ENCODE measurements around the gene FAM174C. TPM values are rescaled to one million over a fixed set of nuclear protein-coding genes. Genes with fewer than 3 reads are reported as not detected.

The FAM174C gene
- total and polyA plus RNA-seq, 7 donors, result 9.0 to 88.8 (median 18.1) TPM

GRCh38 chr19:1251330-1252220 lies 23.8 kb upstream of the FAM174C start:
- peak overlapping the region; percentile 80 for H3K4me3 ChIP-seq
- H3K9me3 ChIP-seq, result no peaks in the 10 kb centered on the region
- peaks cover 50% of the 10 kb centered on the region for H3K4me1 ChIP-seq
- ATAC-seq (peak in 3 of 4 donors; percentile 0 to 6 (median 3)), DNase-seq (peak; percentile 80 to 88)
- intact Hi-C loops (cut with DNase I), result no loop called here
- no peaks in the 10 kb centered on the region for H3K27me3 ChIP-seq (ENCODE audit: insufficient read depth in 3 of 3, low read length in 2 of 3)
- 11 to 27% (median 12%) methylated on average over 37 to 41 of the region's 41 CpGs for WGBS, 3 donors
- peaks cover 13 to 53% of the 10 kb centered on the region in 2 donors for H3K36me3 ChIP-seq (ENCODE audit: insufficient read depth in 1 of 2, low read depth in 1 of 2)
- TF ChIP-seq CTCF (IDR thresholded peaks at IDR 0.05), result no peak
- peak overlapping the region; percentile 99 for H3K27ac ChIP-seq

GRCh38 chr19:1252221-1252820 lies 23.0 kb upstream of the FAM174C start:
- DNase-seq, result peak; percentile 95 to 96
- peak overlapping the region; percentile 99 for H3K27ac ChIP-seq
- H3K27me3 ChIP-seq (ENCODE audit: insufficient read depth in 3 of 3, low read length in 2 of 3), result no peaks in the 10 kb centered on the region
- H3K4me3 ChIP-seq, result peak overlapping the region; percentile 80
- peaks cover 13 to 60% of the 10 kb centered on the region in 2 donors for H3K36me3 ChIP-seq (ENCODE audit: insufficient read depth in 1 of 2, low read depth in 1 of 2)
- no peaks in the 10 kb centered on the region for H3K9me3 ChIP-seq
- H3K4me1 ChIP-seq, result peaks cover 46% of the 10 kb centered on the region
- ATAC-seq, result peak; percentile 29 to 54 (median 35)
- no peak for TF ChIP-seq CTCF (IDR thresholded peaks at IDR 0.05)
- intact Hi-C loops (cut with DNase I), result no loop called here
- WGBS, 3 donors, result 10 to 16% (median 10%) methylated on average over 27 to 30 of the region's 30 CpGs

GRCh38 chr19:1252821-1253513 lies 22.4 kb upstream of the FAM174C start:
- WGBS, 3 donors, result 8 to 23% (median 11%) methylated on average over 14 to 26 of the region's 26 CpGs

More at GRCh38 chr19:1252821-1253513, 22.4 kb upstream of the FAM174C start:
- intact Hi-C loops (cut with DNase I), result no loop called here
- H3K36me3 ChIP-seq (ENCODE audit: insufficient read depth in 1 of 2, low read depth in 1 of 2), result peaks cover 13 to 66% of the 10 kb centered on the region in 2 donors
- no peaks in the 10 kb centered on the region for H3K9me3 ChIP-seq
- peak overlapping the region; percentile 80 for H3K4me3 ChIP-seq
- DNase-seq (peak; percentile 91 to 94), ATAC-seq (peak; percentile 33 to 46 (median 40))
- H3K27ac ChIP-seq, result peak overlapping the region; percentile 99
- no peak for TF ChIP-seq CTCF (IDR thresholded peaks at IDR 0.05)
- H3K4me1 ChIP-seq, result peaks cover 44% of the 10 kb centered on the region
- no peaks in the 10 kb centered on the region for H3K27me3 ChIP-seq (ENCODE audit: insufficient read depth in 3 of 3, low read length in 2 of 3)
